NT2/D1 (cell line): ENCODE data around the gene TBC1D4.

Experiments
- DNase-seq: peaks from one replicate; pipeline ENCODE4 v3.0.0-alpha.2; 2011; ENCODE audit warnings: low read depth, low spot score
- H3K27me3 ChIP-seq: 2 replicates; pipeline ENCODE4 v1.6.0; 2011; ENCODE audit warnings: mild to moderate bottlenecking; ENCODE audit not compliant: insufficient read length, insufficient read depth
- H3K36me3 ChIP-seq: 2 replicates; pipeline ENCODE4 v1.6.1; 2011; ENCODE audit warnings: mild to moderate bottlenecking, low read length, mixed read lengths; ENCODE audit not compliant: insufficient read depth, insufficient read length
- H3K4me1 ChIP-seq: 2 replicates; pipeline ENCODE4 v1.5.1; 2011; ENCODE audit not compliant: insufficient read depth, insufficient read length
- H3K4me3 ChIP-seq: 2 replicates; pipeline ENCODE4 v1.5.1; 2011; ENCODE audit warnings: low read depth; ENCODE audit not compliant: insufficient read length
- H3K9ac ChIP-seq: 2 replicates; pipeline ENCODE4 v1.6.0; 2011; ENCODE audit warnings: low read depth; ENCODE audit not compliant: insufficient read length
- H3K9me3 ChIP-seq: 2 replicates; pipeline ENCODE4 v1.5.1; 2011; ENCODE audit warnings: mild to moderate bottlenecking, low read length; ENCODE audit not compliant: insufficient read depth
- SUZ12 ChIP-seq: IDR thresholded peaks from 2 replicates; pipeline ENCODE4 v1.6.1; 2011; ENCODE audit not compliant: insufficient read length, insufficient read depth; ENCODE audit errors: extremely low read depth
- YY1 ChIP-seq: IDR thresholded peaks from 2 replicates; pipeline ENCODE4 v1.6.1; 2011; ENCODE audit not compliant: insufficient read length, insufficient read depth
- ZNF274 ChIP-seq: IDR thresholded peaks from 2 replicates; pipeline ENCODE4 v1.6.1; 2011; ENCODE audit warnings: mild to moderate bottlenecking, low read depth, low read length

The TBC1D4 gene

GRCh38 chr13:75473468-75473867, 8.5 kb downstream of the TBC1D4 start:
- H3K36me3 ChIP-seq, result no peaks in the 10 kb centered on the region
- H3K4me3 ChIP-seq, result no peak overlapping the region
- H3K9me3 ChIP-seq, result no peaks in the 10 kb centered on the region
- H3K9ac ChIP-seq, result no peak overlapping the region
- no peak for DNase-seq
- no peak for TF ChIP-seq ZNF274
- H3K4me1 ChIP-seq, result no peaks in the 10 kb centered on the region
- H3K27me3 ChIP-seq, result no peaks in the 10 kb centered on the region

- H3K36me3 ChIP-seq, result no peaks in the 10 kb centered on the region
- peaks cover 3% of the 10 kb centered on the region; the same call in 1 of the 2 replicates for H3K9me3 ChIP-seq
- no peaks in the 10 kb centered on the region for H3K4me1 ChIP-seq
- no peak overlapping the region for H3K4me3 ChIP-seq
- no peaks in the 10 kb centered on the region for H3K27me3 ChIP-seq
- H3K9ac ChIP-seq, result no peak overlapping the region
- DNase-seq, result no peak
- TF ChIP-seq ZNF274 (no peak), YY1 (no peak), SUZ12 (no peak)
Measured at GRCh38 chr13:75470676-75471075, 11.3 kb downstream of the TBC1D4 start.

- Histone ChIP-seq H3K9me3 (peaks cover 16% of the 10 kb centered on the region; the same call in 1 of the 2 replicates), H3K36me3 (peaks cover 2% of the 10 kb centered on the region), H3K27me3 (no peaks in the 10 kb centered on the region), H3K9ac (no peak overlapping the region), H3K4me3 (no peak overlapping the region), H3K4me1 (no peaks in the 10 kb centered on the region)
- DNase-seq, result no peak
- no peak for TF ChIP-seq SUZ12
- TF ChIP-seq ZNF274, result no peak
Measured at GRCh38 chr13:75469047-75469446, 12.9 kb downstream of the TBC1D4 start.

GRCh38 chr13:75468602-75469001, 13.4 kb downstream of the TBC1D4 start:
- TF ChIP-seq SUZ12 (no peak), YY1 (no peak), ZNF274 (no peak)
- Histone ChIP-seq H3K27me3 (no peaks in the 10 kb centered on the region), H3K9ac (no peak overlapping the region), H3K9me3 (peaks cover 16% of the 10 kb centered on the region; the same call in 1 of the 2 replicates), H3K4me1 (no peaks in the 10 kb centered on the region), H3K4me3 (no peak overlapping the region), H3K36me3 (peaks cover 2% of the 10 kb centered on the region)
- DNase-seq, result no peak

- Histone ChIP-seq H3K36me3 (peaks cover 2% of the 10 kb centered on the region), H3K9ac (no peak overlapping the region), H3K4me1 (no peaks in the 10 kb centered on the region), H3K4me3 (no peak overlapping the region), H3K9me3 (peaks cover 16% of the 10 kb centered on the region; the same call in 1 of the 2 replicates), H3K27me3 (no peaks in the 10 kb centered on the region)
- DNase-seq, result no peak
- TF ChIP-seq ZNF274 (no peak), YY1 (no peak), SUZ12 (no peak)
Measured at GRCh38 chr13:75468098-75468497, 13.9 kb downstream of the TBC1D4 start.

- H3K4me3 ChIP-seq, result no peak overlapping the region
- DNase-seq, result no peak
- H3K4me1 ChIP-seq, result no peaks in the 10 kb centered on the region
- no peak overlapping the region for H3K9ac ChIP-seq
- TF ChIP-seq YY1 (no peak), ZNF274 (no peak), SUZ12 (no peak)
- H3K9me3 ChIP-seq, result peaks cover 16% of the 10 kb centered on the region; the same call in 1 of the 2 replicates
- no peaks in the 10 kb centered on the region for H3K27me3 ChIP-seq
- H3K36me3 ChIP-seq, result peaks cover 2% of the 10 kb centered on the region
Measured at GRCh38 chr13:75467040-75467728, 14.8 kb downstream of the TBC1D4 start.

GRCh38 chr13:75465236-75465635, 16.7 kb downstream of the TBC1D4 start:
- H3K36me3 ChIP-seq, result peaks cover 5% of the 10 kb centered on the region
- H3K4me1 ChIP-seq, result no peaks in the 10 kb centered on the region
- no peak overlapping the region for H3K4me3 ChIP-seq
- H3K27me3 ChIP-seq, result no peaks in the 10 kb centered on the region
- no peak for TF ChIP-seq ZNF274
- TF ChIP-seq YY1, result no peak
- no peak overlapping the region for H3K9ac ChIP-seq
- DNase-seq, result no peak
- peaks cover 16% of the 10 kb centered on the region; the same call in 1 of the 2 replicates for H3K9me3 ChIP-seq

- TF ChIP-seq SUZ12, result no peak
- no peak for TF ChIP-seq ZNF274
- TF ChIP-seq YY1, result no peak
- H3K4me1 ChIP-seq, result no peaks in the 10 kb centered on the region
- peaks cover 16% of the 10 kb centered on the region; the same call in 1 of the 2 replicates for H3K9me3 ChIP-seq
Measured at GRCh38 chr13:75461314-75461713, 20.7 kb downstream of the TBC1D4 start.

More at GRCh38 chr13:75461314-75461713, 20.7 kb downstream of the TBC1D4 start:
- H3K4me3 ChIP-seq, result no peak overlapping the region
- H3K9ac ChIP-seq, result no peak overlapping the region
- no peaks in the 10 kb centered on the region for H3K27me3 ChIP-seq
- H3K36me3 ChIP-seq, result peaks cover 7% of the 10 kb centered on the region
- DNase-seq, result no peak
